Measurements from ENCODE around the gene NCR2.

Gene NCR2

GRCh38 chr6:41355952-41356351, 20.5 kb downstream of the NCR2 start:
- Histone ChIP-seq H2AFZ (ENCODE audit: low read depth, low read length) (no peak overlapping the region), H3K27me3 (ENCODE audit: insufficient read depth, low read length) (peaks cover 6% of the 10 kb centered on the region), H3K36me3 (ENCODE audit: insufficient read depth, low read length) (no peaks in the 10 kb centered on the region), H3K4me1 (ENCODE audit: insufficient read depth, low read length) (no peaks in the 10 kb centered on the region), H3K9me3 (ENCODE audit: low read length) (no peaks in the 10 kb centered on the region), H3K4me3 (ENCODE audit: low read length) (no peak overlapping the region)

- H3K4me1 ChIP-seq (ENCODE audit: insufficient read depth, low read length) = no peaks in the 10 kb centered on the region
- H2AFZ ChIP-seq (ENCODE audit: low read depth, low read length) = no peak overlapping the region
- no peak overlapping the region for H3K4me3 ChIP-seq (ENCODE audit: low read length)
- no peaks in the 10 kb centered on the region for H3K9me3 ChIP-seq (ENCODE audit: low read length)
- H3K27me3 ChIP-seq (ENCODE audit: insufficient read depth, low read length) = peaks cover 6% of the 10 kb centered on the region
- H3K36me3 ChIP-seq (ENCODE audit: insufficient read depth, low read length) = no peaks in the 10 kb centered on the region
These were observed 21.4 kb downstream of the NCR2 start for GRCh38 chr6:41356825-41357224.

GRCh38 chr6:41358503-41358902, 23.1 kb downstream of the NCR2 start:
- Histone ChIP-seq H3K36me3 (ENCODE audit: insufficient read depth, low read length) (no peaks in the 10 kb centered on the region), H3K27me3 (ENCODE audit: insufficient read depth, low read length) (peaks cover 6% of the 10 kb centered on the region), H3K9me3 (ENCODE audit: low read length) (no peaks in the 10 kb centered on the region), H3K4me1 (ENCODE audit: insufficient read depth, low read length) (no peaks in the 10 kb centered on the region), H3K4me3 (ENCODE audit: low read length) (no peak overlapping the region), H2AFZ (ENCODE audit: low read depth, low read length) (no peak overlapping the region)

- H3K4me3 ChIP-seq (ENCODE audit: low read length) = no peak overlapping the region
- no peaks in the 10 kb centered on the region for H3K4me1 ChIP-seq (ENCODE audit: insufficient read depth, low read length)
- H3K36me3 ChIP-seq (ENCODE audit: insufficient read depth, low read length) = no peaks in the 10 kb centered on the region
- no peak overlapping the region for H2AFZ ChIP-seq (ENCODE audit: low read depth, low read length)
- H3K27me3 ChIP-seq (ENCODE audit: insufficient read depth, low read length) = peaks cover 6% of the 10 kb centered on the region
- H3K9me3 ChIP-seq (ENCODE audit: low read length) = no peaks in the 10 kb centered on the region
These were observed 24.4 kb downstream of the NCR2 start for GRCh38 chr6:41359617-41360313.

DNA sequence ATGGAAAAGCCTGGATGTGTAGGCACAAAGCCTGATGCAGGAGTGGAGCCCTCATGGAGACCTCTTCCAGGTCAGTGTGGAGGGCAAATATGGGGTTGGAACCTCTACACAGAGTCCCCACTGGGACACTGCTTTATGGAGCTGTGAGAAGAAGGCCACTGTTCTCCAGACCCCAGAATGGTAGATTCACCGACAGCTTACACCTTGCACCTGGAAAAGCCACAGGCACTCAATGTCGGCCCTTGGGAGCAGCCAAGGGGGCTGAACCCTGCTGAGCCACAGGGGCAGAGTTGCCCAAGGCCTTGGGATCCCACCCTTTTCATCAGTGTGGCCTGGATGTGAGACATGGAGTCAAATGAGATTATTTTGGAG, 24.9 kb downstream of the NCR2 start:
- no peaks in the 10 kb centered on the region for H3K36me3 ChIP-seq (ENCODE audit: insufficient read depth, low read length)
- no peaks in the 10 kb centered on the region for H3K4me1 ChIP-seq (ENCODE audit: insufficient read depth, low read length)
- no peak overlapping the region for H3K4me3 ChIP-seq (ENCODE audit: low read length)
- H3K9me3 ChIP-seq (ENCODE audit: low read length) = no peaks in the 10 kb centered on the region
- H3K27me3 ChIP-seq (ENCODE audit: insufficient read depth, low read length) = peaks cover 6% of the 10 kb centered on the region
- no peak overlapping the region for H2AFZ ChIP-seq (ENCODE audit: low read depth, low read length)

- Histone ChIP-seq H3K4me1 (ENCODE audit: insufficient read depth, low read length) (peaks cover 6% of the 10 kb centered on the region), H3K36me3 (ENCODE audit: insufficient read depth, low read length) (no peaks in the 10 kb centered on the region), H3K9me3 (ENCODE audit: low read length) (no peaks in the 10 kb centered on the region), H3K4me3 (ENCODE audit: low read length) (no peak overlapping the region), H3K27me3 (ENCODE audit: insufficient read depth, low read length) (peaks cover 26% of the 10 kb centered on the region), H2AFZ (ENCODE audit: low read depth, low read length) (no peak overlapping the region)
These were observed 30.7 kb downstream of the NCR2 start for GRCh38 chr6:41366150-41366549.

DNA sequence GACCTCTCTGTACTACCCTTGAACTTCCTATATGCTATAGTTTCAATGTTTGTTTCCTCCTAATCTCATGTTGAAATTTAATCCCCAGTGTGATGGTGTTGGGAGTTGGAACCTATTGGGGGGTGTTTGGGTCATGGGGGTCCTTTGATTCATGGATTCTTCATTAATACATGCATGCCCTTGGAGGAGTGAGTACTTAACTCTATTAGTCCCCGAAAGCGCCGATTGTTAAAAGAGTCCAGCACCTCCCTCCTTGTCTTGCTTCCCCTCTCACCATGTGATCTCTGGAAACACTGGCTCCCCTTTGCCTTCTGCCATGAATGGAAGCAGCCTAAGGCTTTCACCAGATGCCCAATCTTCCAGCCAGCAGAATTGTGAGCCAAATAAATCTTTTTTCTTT, 31.7 kb downstream of the NCR2 start:
- Histone ChIP-seq H2AFZ (ENCODE audit: low read depth, low read length) (no peak overlapping the region), H3K36me3 (ENCODE audit: insufficient read depth, low read length) (no peaks in the 10 kb centered on the region), H3K4me1 (ENCODE audit: insufficient read depth, low read length) (peaks cover 14% of the 10 kb centered on the region), H3K4me3 (ENCODE audit: low read length) (no peak overlapping the region), H3K9me3 (ENCODE audit: low read length) (no peaks in the 10 kb centered on the region), H3K27me3 (ENCODE audit: insufficient read depth, low read length) (peaks cover 34% of the 10 kb centered on the region)

DNA sequence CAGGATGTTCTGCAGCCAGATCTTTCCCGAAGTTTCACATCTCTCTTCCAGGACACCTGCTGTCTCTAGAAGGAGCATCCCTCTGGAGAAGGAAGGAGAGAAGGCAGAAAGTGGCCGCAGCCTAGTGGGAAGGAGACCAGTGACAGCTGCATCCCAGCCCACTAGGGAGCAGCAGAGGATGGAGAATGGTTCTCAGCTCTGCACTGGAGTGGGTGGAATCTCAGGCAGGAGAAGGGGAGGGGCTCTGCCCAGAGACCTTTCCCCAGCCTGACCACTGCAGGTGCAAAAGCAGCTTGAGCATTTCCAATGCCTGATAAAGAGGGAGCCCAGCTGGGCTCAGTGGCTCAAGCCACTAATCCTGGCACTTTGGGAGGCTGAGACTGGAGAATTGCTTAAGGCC, 32.3 kb downstream of the NCR2 start:
- H3K27me3 ChIP-seq (ENCODE audit: insufficient read depth, low read length) = peaks cover 40% of the 10 kb centered on the region
- H2AFZ ChIP-seq (ENCODE audit: low read depth, low read length) = no peak overlapping the region
- no peaks in the 10 kb centered on the region for H3K36me3 ChIP-seq (ENCODE audit: insufficient read depth, low read length)
- no peak overlapping the region for H3K4me3 ChIP-seq (ENCODE audit: low read length)
- peaks cover 20% of the 10 kb centered on the region for H3K4me1 ChIP-seq (ENCODE audit: insufficient read depth, low read length)
- no peaks in the 10 kb centered on the region for H3K9me3 ChIP-seq (ENCODE audit: low read length)

DNA sequence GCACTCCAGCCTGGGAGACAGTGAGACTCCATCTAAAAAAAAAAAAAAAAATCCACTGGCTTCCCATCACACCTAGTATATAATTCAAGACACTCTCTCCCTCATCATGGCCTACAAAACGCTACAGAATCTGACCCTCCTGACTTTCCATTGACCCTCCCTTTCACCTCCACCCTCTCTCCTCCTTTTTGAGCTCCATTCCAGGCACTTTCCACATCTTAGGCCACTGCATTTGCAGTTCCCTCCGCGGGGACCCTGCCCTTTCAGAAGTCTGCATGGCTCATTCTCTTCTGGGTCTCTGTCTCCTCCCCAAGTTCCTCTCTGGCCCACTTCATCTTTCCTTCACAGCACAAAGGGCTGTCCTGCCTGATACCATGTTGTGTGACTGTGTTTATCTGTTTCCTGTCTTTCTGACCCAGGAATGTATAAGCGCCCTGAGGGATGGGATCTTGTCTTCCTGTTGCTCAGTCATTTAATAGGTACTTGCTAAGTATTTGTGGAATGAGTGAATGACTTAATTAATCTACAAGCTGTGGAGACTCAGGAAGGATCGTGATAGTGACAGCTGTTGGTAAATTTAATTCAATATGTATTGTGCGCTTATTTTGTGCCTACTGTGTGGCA, 35.2 kb downstream of the NCR2 start:
- no peak overlapping the region for H2AFZ ChIP-seq (ENCODE audit: low read depth, low read length)
- H3K4me3 ChIP-seq (ENCODE audit: low read length) = no peak overlapping the region
- H3K27me3 ChIP-seq (ENCODE audit: insufficient read depth, low read length) = peaks cover 67% of the 10 kb centered on the region
- H3K36me3 ChIP-seq (ENCODE audit: insufficient read depth, low read length) = no peaks in the 10 kb centered on the region
- no peaks in the 10 kb centered on the region for H3K9me3 ChIP-seq (ENCODE audit: low read length)
- H3K4me1 ChIP-seq (ENCODE audit: insufficient read depth, low read length) = peaks cover 39% of the 10 kb centered on the region

DNA sequence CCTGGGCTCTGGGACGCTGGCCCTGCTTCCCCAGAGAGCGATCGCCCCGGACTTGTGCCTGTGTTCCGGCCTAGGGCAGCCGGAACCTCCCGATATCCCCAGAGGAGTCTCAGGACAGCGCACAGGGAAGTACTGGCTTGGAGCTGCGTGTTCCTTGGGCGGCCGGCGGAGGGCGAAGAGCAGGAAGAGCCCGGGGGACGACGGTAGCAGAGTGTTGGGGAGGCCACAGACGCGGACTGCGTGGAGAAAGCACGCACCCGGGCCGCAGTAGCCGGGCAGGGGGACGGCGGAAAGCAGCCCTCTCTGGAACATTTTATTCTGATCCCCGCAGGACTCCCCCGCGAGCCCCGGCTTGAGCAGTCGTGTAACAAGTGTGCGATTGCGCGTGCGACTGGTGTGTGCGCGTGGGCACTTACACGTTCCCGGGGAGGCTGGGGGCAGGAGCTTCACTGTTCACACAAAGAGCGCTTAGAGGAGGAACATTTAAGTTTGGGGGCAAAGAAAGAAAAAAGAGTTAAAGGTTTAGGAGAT, 36.1 kb downstream of the NCR2 start:
- Histone ChIP-seq H3K4me1 (ENCODE audit: insufficient read depth, low read length) (peaks cover 42% of the 10 kb centered on the region), H3K27me3 (ENCODE audit: insufficient read depth, low read length) (peaks cover 73% of the 10 kb centered on the region), H3K4me3 (ENCODE audit: low read length) (peak overlapping the region; percentile 19), H3K36me3 (ENCODE audit: insufficient read depth, low read length) (no peaks in the 10 kb centered on the region), H3K9me3 (ENCODE audit: low read length) (no peaks in the 10 kb centered on the region), H2AFZ (ENCODE audit: low read depth, low read length) (peak overlapping the region; percentile 31)

GRCh38 chr6:41371992-41372831, 36.8 kb downstream of the NCR2 start:
- Histone ChIP-seq H3K4me1 (ENCODE audit: insufficient read depth, low read length) (peaks cover 42% of the 10 kb centered on the region), H3K9me3 (ENCODE audit: low read length) (no peaks in the 10 kb centered on the region), H3K36me3 (ENCODE audit: insufficient read depth, low read length) (no peaks in the 10 kb centered on the region), H3K4me3 (ENCODE audit: low read length) (peak overlapping the region; percentile 19), H2AFZ (ENCODE audit: low read depth, low read length) (peak overlapping the region; percentile 31), H3K27me3 (ENCODE audit: insufficient read depth, low read length) (peaks cover 77% of the 10 kb centered on the region)

GRCh38 chr6:41372832-41373626, 37.6 kb downstream of the NCR2 start:
- H3K4me3 ChIP-seq (ENCODE audit: low read length) = no peak overlapping the region
- no peak overlapping the region for H2AFZ ChIP-seq (ENCODE audit: low read depth, low read length)
- peaks cover 85% of the 10 kb centered on the region for H3K27me3 ChIP-seq (ENCODE audit: insufficient read depth, low read length)
- no peaks in the 10 kb centered on the region for H3K36me3 ChIP-seq (ENCODE audit: insufficient read depth, low read length)
- no peaks in the 10 kb centered on the region for H3K9me3 ChIP-seq (ENCODE audit: low read length)
- H3K4me1 ChIP-seq (ENCODE audit: insufficient read depth, low read length) = peaks cover 42% of the 10 kb centered on the region

GRCh38 chr6:41373627-41373918, 38.2 kb downstream of the NCR2 start:
- Histone ChIP-seq H2AFZ (ENCODE audit: low read depth, low read length) (no peak overlapping the region), H3K4me1 (ENCODE audit: insufficient read depth, low read length) (peaks cover 42% of the 10 kb centered on the region), H3K4me3 (ENCODE audit: low read length) (no peak overlapping the region), H3K9me3 (ENCODE audit: low read length) (no peaks in the 10 kb centered on the region), H3K27me3 (ENCODE audit: insufficient read depth, low read length) (peaks cover 90% of the 10 kb centered on the region), H3K36me3 (ENCODE audit: insufficient read depth, low read length) (no peaks in the 10 kb centered on the region)
